ENCODE measurements around the gene MACROD1. TPM values are rescaled to one million over a fixed set of nuclear protein-coding genes. Genes with fewer than 3 reads are reported as not detected.
A peak's percentile ranks its signal among the peaks of the same experiment; 100 is the strongest.

MACROD1 gene
- total and polyA plus RNA-seq, 2 of the 13 experiments (the other 11 are each of a cell fraction or from before 2014, with no cell fraction given), result 23.1 to 34.5 TPM

- TF ChIP-seq ZNF816 (CRISPR knock-in tag; IDR thresholded peaks at IDR 0.05; ENCODE audit: borderline replicate concordance) (no peak; the same call in 1 of the 2 replicates), ZNF552 (CRISPR knock-in tag; IDR thresholded peaks at IDR 0.05; ENCODE audit: borderline replicate concordance) (no peak), ZBTB25 (CRISPR knock-in tag; IDR thresholded peaks at IDR 0.05) (no peak), ASH2L (IDR thresholded peaks at IDR 0.05; ENCODE audit: insufficient read length, low read depth, low read length) (peak; percentile 84), CBX1 (IDR thresholded peaks at IDR 0.05; ENCODE audit: low read depth) (peak; percentile 56), ZNF382 (CRISPR knock-in tag; IDR thresholded peaks at IDR 0.05; ENCODE audit: borderline replicate concordance) (no peak), SNAPC5 (CRISPR knock-in tag; IDR thresholded peaks at IDR 0.05; ENCODE audit: borderline replicate concordance) (peak; percentile 35; the same call in 1 of the 2 replicates), NFYB (CRISPR knock-in tag; IDR thresholded peaks at IDR 0.05) (peak; percentile 89), ZNF792 (CRISPR knock-in tag; IDR thresholded peaks at IDR 0.05) (peak; percentile 75; the same call in 1 of the 2 replicates), HES4 (CRISPR knock-in tag; IDR thresholded peaks at IDR 0.05; ENCODE audit: borderline replicate concordance) (peak; percentile 95), JUNB (CRISPR knock-in tag; IDR thresholded peaks at IDR 0.05; ENCODE audit: borderline replicate concordance) (no peak), SRSF1 (optimal IDR thresholded peaks at IDR 0.05; ENCODE audit: low read depth, low read length) (no peak), ZNF234 (CRISPR knock-in tag; conservative IDR thresholded peaks at IDR 0.05) (no peak), ZNF614 (CRISPR knock-in tag; IDR thresholded peaks at IDR 0.05; ENCODE audit: borderline replicate concordance) (peak; percentile 65; the same call in 1 of the 2 replicates), ZNF296 (CRISPR knock-in tag; conservative IDR thresholded peaks at IDR 0.05) (peak; percentile 83; the same call in 1 of the 2 replicates), MAX (IDR thresholded peaks at IDR 0.05) (peak; percentile 77; the same call in 1 of the 2 replicates), SRY (CRISPR knock-in tag; IDR thresholded peaks at IDR 0.05) (peak; percentile 84), ZNF879 (CRISPR knock-in tag; IDR thresholded peaks at IDR 0.05) (no peak), ZNF670 (CRISPR knock-in tag; IDR thresholded peaks at IDR 0.05; ENCODE audit: borderline replicate concordance) (0 out of 2 replicates have a peak, but pooled peaks have one; percentile 55), ZNF251 (CRISPR knock-in tag; IDR thresholded peaks at IDR 0.05) (no peak)
- TF ChIP-seq, protein P1, sequence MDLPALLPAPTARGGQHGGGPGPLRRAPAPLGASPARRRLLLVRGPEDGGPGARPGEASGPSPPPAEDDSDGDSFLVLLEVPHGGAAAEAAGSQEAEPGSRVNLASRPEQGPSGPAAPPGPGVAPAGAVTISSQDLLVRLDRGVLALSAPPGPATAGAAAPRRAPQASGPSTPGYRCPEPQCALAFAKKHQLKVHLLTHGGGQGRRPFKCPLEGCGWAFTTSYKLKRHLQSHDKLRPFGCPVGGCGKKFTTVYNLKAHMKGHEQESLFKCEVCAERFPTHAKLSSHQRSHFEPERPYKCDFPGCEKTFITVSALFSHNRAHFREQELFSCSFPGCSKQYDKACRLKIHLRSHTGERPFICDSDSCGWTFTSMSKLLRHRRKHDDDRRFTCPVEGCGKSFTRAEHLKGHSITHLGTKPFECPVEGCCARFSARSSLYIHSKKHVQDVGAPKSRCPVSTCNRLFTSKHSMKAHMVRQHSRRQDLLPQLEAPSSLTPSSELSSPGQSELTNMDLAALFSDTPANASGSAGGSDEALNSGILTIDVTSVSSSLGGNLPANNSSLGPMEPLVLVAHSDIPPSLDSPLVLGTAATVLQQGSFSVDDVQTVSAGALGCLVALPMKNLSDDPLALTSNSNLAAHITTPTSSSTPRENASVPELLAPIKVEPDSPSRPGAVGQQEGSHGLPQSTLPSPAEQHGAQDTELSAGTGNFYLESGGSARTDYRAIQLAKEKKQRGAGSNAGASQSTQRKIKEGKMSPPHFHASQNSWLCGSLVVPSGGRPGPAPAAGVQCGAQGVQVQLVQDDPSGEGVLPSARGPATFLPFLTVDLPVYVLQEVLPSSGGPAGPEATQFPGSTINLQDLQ (CRISPR knock-in tag; IDR thresholded peaks at IDR 0.05), result 0 out of 2 replicates have a peak, but pooled peaks have one; percentile 44
- TF ChIP-seq, protein P2, sequence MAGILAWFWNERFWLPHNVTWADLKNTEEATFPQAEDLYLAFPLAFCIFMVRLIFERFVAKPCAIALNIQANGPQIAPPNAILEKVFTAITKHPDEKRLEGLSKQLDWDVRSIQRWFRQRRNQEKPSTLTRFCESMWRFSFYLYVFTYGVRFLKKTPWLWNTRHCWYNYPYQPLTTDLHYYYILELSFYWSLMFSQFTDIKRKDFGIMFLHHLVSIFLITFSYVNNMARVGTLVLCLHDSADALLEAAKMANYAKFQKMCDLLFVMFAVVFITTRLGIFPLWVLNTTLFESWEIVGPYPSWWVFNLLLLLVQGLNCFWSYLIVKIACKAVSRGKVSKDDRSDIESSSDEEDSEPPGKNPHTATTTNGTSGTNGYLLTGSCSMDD (CRISPR knock-in tag; IDR thresholded peaks at IDR 0.05), result 0 out of 2 replicates have a peak, but pooled peaks have one; percentile 19
These were observed 191.4 kb downstream of the MACROD1 start, which contains the start of gene COX8A (continued) for GRCh38 chr11:63974259-63975143.

Data from HepG2 (cell line).